ENCODE data around the gene FOXA2. TPM values are rescaled to one million over a fixed set of nuclear protein-coding genes. Genes with fewer than 3 reads are reported as not detected.
"Not testable (repeated sequence)": the region's sequence is repeated elsewhere in the genome, so short reads cannot be mapped to it uniquely, and the experiment has no call there.

Gene FOXA2
- total RNA-seq, 2 experiments from 2014 or later, result not detected

DNA sequence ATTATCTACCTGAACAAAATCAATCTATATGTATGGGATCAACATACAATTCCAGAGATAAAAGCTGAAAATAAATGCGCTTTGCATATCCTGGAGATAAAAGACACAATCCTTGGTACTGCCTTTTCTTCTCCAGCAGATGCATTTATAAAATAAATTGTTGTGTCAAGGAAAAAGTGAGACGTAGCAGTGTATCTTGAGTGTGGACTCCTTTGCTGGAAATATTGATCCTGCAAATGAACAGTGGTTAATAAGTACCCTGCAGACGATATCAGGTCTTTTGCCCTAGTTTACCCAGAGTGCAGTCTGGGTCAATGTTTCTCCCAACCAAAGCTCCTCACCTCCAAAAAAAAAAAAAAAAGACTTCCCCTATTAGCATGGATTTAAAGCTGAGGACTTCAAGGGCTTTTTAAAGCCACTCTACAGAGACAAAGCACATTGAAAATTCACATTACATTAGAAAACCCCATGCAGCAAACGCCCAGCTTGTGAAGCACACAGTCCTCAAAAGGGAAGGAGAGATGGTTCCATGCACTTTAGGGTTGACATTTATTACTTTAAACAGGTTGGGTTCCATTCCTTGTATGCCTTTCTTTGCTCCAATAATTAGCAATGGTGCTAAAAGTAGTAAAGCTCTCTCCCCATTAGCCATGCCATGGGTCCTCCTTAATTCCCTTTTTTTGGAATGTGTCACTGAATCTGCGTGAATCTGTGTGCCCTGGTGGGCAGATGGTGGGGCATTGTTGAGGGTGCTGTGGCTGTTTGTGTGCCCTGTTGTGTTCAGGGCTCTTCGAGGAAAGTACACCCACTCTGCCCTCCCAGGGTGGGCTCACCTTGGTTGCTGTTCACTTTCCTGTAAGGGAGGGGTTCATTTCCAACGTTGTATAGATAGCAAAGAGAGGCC is 21.1 kb downstream of the FOXA2 start:
- no peak for DNase-seq
- Mint-ChIP-seq H3K36me3 (no peaks in the 10 kb centered on the region), H3K4me3 (no peak overlapping the region), H3K9me3 (no peaks in the 10 kb centered on the region), H3K4me1 (no peaks in the 10 kb centered on the region), H3K27ac (no peak overlapping the region), H3K27me3 (peaks cover 90% of the 10 kb centered on the region)

- no peaks in the 10 kb centered on the region for H3K4me1 Mint-ChIP-seq
Measured at GRCh38 chr20:22562620-22563019, 21.8 kb downstream of the FOXA2 start.

GRCh38 chr20:22561965-22562577 is 22.3 kb downstream of the FOXA2 start:
- H3K4me1 Mint-ChIP-seq, result no peaks in the 10 kb centered on the region
- H3K4me3 Mint-ChIP-seq, result no peak overlapping the region
- H3K27me3 Mint-ChIP-seq, result peaks cover 90% of the 10 kb centered on the region
- no peak overlapping the region for H3K27ac Mint-ChIP-seq
- no peak for DNase-seq
- no peaks in the 10 kb centered on the region for H3K36me3 Mint-ChIP-seq
- no peaks in the 10 kb centered on the region for H3K9me3 Mint-ChIP-seq

More at GRCh38 chr20:22562620-22563019, 21.8 kb downstream of the FOXA2 start:
- Mint-ChIP-seq H3K9me3 (no peaks in the 10 kb centered on the region), H3K36me3 (no peaks in the 10 kb centered on the region), H3K4me3 (no peak overlapping the region), H3K27ac (no peak overlapping the region), H3K27me3 (peaks cover 90% of the 10 kb centered on the region)
- DNase-seq, result no peak

DNA sequence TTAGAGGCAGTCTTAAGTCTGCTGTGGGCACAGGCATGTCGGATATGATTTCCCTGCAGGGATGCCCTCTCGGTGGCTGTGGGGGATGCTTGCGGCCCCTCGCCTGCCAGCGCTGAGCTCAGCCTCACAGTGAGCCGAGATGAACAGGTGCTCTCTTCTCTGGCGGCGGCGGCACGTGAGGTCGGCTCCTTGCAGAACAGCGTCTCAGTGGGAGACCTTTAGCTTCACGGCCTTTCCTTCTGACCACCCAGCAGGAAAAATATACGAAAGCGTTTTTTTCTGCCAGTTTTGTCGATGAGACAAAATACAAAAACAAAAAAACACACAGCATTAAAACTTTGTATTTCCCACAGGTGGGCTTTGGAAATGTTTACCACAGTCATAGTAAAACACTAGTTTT is 23.6 kb downstream of the FOXA2 start:
- no peaks in the 10 kb centered on the region for H3K36me3 Mint-ChIP-seq
- no peak overlapping the region for H3K4me3 Mint-ChIP-seq
- peaks cover 86% of the 10 kb centered on the region for H3K27me3 Mint-ChIP-seq
- DNase-seq, result no peak
- no peaks in the 10 kb centered on the region for H3K9me3 Mint-ChIP-seq
- H3K4me1 Mint-ChIP-seq, result no peaks in the 10 kb centered on the region
- H3K27ac Mint-ChIP-seq, result no peak overlapping the region

DNA sequence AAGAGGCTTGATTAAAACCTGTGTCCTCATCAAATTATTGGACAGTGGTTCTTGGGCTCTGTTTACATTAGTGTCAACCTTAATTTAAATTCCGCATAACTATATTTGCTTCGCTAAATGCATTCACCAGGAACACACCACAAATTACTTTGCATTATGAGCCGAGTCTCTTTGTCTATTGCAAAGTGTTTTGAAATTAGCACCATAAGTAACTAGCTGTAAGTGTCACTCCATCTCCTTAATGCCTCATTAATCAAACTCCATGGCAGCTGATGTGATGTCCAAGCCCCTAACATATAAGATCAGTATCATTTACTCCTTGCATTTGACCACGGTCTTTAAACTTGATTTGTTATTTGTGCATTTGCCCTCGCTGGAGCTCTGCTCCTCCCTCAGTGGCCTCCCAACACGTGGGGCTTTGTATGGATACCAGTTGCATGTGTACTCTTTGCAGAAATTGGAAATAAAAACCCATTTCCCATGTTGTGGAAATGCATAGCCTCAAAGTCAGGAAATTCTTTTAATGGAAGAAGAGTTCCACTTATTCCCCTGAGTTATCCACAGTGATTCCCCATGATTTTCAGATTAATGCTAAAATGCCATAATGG is 24.6 kb downstream of the FOXA2 start:
- DNase-seq, result no peak
- H3K9me3 Mint-ChIP-seq, result peaks cover 2% of the 10 kb centered on the region
- no peaks in the 10 kb centered on the region for H3K4me1 Mint-ChIP-seq
- no peak overlapping the region for H3K27ac Mint-ChIP-seq
- no peak overlapping the region for H3K4me3 Mint-ChIP-seq
- H3K27me3 Mint-ChIP-seq, result peaks cover 79% of the 10 kb centered on the region
- H3K36me3 Mint-ChIP-seq, result no peaks in the 10 kb centered on the region

DNA sequence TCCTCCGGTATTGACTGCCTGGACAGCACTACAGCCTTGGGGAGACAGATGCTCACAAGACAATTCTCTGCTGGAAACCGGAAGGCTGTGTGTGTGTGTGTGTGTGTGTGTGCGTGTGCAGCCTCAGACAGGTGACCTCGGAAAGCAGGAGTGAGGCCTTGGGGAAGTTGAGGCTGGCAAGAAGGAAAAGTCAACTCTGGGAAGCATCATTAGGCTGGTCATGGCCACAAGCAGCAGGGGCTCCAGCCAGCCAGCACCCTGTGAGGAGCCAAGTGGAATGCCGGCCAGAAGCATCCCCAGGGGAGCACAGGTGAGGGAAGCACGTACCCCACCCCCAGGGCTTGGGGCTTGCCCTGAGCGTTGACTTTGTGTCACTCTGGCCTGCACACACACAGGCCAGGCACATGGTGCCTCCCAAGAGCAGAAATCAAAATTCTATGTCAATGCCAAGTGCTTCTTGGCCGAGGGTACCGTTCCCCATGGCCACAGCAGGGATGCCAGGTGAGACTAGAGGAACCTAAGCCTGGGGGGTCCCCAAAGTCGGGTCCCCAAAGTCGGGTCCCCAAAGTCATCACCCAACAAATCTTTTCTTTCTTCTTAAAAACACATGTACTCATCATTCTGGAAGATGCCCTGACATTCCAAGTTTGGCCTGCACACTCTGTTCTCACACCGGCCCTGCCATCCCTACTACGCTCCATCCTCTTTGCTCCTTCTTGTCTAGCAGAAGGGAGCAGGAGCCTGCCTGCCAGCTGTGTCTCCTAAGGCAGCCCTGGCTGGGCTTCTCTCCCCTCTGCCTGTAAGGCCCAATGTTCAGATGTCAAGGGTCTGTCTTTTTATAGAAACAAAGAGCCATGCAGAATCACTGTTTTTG is 26.7 kb downstream of the FOXA2 start:
- Mint-ChIP-seq H3K27me3 (peaks cover 71% of the 10 kb centered on the region), H3K9me3 (peaks cover 2% of the 10 kb centered on the region), H3K27ac (no peak overlapping the region), H3K36me3 (no peaks in the 10 kb centered on the region), H3K4me3 (no peak overlapping the region), H3K4me1 (no peaks in the 10 kb centered on the region)
- no peak for DNase-seq

- no peak overlapping the region for H3K4me3 Mint-ChIP-seq
- no peak for DNase-seq
- no peaks in the 10 kb centered on the region for H3K4me1 Mint-ChIP-seq
- peaks cover 63% of the 10 kb centered on the region for H3K27me3 Mint-ChIP-seq
- no peaks in the 10 kb centered on the region for H3K36me3 Mint-ChIP-seq
- H3K9me3 Mint-ChIP-seq, result peaks cover 2% of the 10 kb centered on the region
- no peak overlapping the region for H3K27ac Mint-ChIP-seq
Measured at GRCh38 chr20:22556565-22557056, 27.8 kb downstream of the FOXA2 start.

DNA sequence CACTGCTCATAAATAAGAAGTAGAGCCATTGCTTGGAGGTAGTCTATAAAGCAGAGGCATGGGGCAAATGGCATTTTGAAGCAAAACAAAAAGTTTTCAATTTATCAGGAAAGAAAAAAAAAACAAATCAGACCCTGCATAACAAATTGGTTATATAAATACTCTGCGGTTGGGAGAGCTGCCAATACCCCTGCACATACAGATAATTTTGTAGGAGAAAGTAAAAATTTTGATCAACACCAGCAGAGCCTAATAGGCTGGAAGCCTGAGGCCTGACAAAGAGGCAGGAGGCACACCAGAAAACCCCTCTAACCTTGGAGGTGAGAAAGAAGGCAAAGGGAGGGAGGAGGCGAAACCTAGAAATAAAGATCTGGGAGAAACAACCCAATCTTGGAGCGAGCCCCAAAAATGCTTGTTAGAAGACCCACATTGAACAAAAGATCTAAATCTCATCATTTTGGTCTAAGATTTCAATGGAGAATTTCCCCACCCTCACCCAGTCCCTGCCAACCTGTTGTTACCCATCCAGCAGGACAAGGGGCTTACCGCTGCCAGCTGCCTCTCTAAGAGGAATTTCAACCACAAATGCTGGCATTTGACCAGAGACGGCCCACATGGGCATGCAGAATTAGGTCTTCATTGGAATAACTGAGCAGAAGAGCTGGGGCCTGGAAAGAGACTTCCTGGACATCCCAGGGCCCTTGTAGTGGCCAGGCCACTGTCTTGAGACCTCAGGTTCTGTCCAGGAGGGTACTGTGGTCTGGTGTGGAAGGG is 28.4 kb downstream of the FOXA2 start:
- H3K9me3 Mint-ChIP-seq, result peaks cover 2% of the 10 kb centered on the region
- H3K27ac Mint-ChIP-seq, result no peak overlapping the region
- peaks cover 58% of the 10 kb centered on the region for H3K27me3 Mint-ChIP-seq
- DNase-seq, result no peak
- no peak overlapping the region for H3K4me3 Mint-ChIP-seq
- no peaks in the 10 kb centered on the region for H3K36me3 Mint-ChIP-seq
- no peaks in the 10 kb centered on the region for H3K4me1 Mint-ChIP-seq

GRCh38 chr20:22554391-22554790 is 30.0 kb downstream of the FOXA2 start:
- DNase-seq, result no peak
- no peak overlapping the region for H3K27ac Mint-ChIP-seq
- H3K36me3 Mint-ChIP-seq, result no peaks in the 10 kb centered on the region
- H3K4me3 Mint-ChIP-seq, result no peak overlapping the region
- H3K9me3 Mint-ChIP-seq, result peaks cover 2% of the 10 kb centered on the region
- peaks cover 45% of the 10 kb centered on the region for H3K27me3 Mint-ChIP-seq
- no peaks in the 10 kb centered on the region for H3K4me1 Mint-ChIP-seq

- H3K27me3 Mint-ChIP-seq, result peaks cover 13% of the 10 kb centered on the region
- H3K36me3 Mint-ChIP-seq, H3K4me1 Mint-ChIP-seq: not testable (repeated sequence)
Measured at GRCh38 chr20:22550514-22550913, 33.9 kb downstream of the FOXA2 start.

DNA sequence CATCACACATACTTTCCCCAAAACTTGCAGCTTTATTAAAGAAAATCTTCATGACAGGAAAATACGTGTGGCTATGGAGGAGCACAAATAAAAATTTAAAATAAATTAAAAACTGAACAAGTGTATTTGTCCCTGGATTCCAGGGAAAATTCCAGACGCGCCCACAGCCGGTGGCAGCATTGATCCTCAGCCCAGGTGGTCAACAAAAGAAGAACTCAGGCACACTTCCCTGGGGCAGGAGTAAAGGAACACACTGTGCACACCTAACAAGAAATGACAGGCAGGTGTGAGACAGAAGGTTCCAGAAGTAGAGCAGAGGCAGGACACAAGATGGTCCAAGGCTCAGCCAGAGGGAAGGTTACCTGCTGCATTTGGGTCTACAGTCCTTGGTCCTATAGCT is 36.3 kb downstream of the FOXA2 start:
- Mint-ChIP-seq H3K27ac (no peak overlapping the region), H3K27me3 (peaks cover 12% of the 10 kb centered on the region), H3K4me3 (no peak overlapping the region), H3K9me3 (no peaks in the 10 kb centered on the region), H3K4me1 (no peaks in the 10 kb centered on the region), H3K36me3 (no peaks in the 10 kb centered on the region)
- DNase-seq, result no peak

More at GRCh38 chr20:22550514-22550913, 33.9 kb downstream of the FOXA2 start:
- H3K9me3 Mint-ChIP-seq, H3K27ac Mint-ChIP-seq, H3K4me3 Mint-ChIP-seq, DNase-seq: not testable (repeated sequence)

DNA sequence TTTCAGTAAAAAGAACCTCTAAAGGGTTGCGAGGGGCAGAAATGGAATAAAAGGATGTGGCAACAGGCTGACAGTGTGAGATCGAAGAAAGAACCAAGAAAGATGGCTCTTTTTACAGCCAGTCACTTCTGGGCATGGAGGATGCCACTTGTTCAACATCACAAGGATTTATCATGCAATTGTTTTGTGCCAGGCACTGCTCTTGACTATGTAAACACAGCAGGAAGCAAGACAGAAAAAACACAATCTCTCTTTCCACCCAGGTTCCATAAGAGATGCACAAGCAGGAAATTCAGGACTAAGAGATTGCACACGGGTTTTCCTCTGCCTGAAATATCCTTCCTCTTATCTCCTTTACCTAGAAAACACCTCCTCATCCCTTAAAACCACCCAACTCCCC is 38.0 kb downstream of the FOXA2 start:
- peaks cover 10% of the 10 kb centered on the region for H3K27me3 Mint-ChIP-seq
- no peaks in the 10 kb centered on the region for H3K9me3 Mint-ChIP-seq
- no peak overlapping the region for H3K4me3 Mint-ChIP-seq
- no peaks in the 10 kb centered on the region for H3K36me3 Mint-ChIP-seq
- H3K27ac Mint-ChIP-seq, result no peak overlapping the region
- no peaks in the 10 kb centered on the region for H3K4me1 Mint-ChIP-seq
- DNase-seq, result no peak

DNA sequence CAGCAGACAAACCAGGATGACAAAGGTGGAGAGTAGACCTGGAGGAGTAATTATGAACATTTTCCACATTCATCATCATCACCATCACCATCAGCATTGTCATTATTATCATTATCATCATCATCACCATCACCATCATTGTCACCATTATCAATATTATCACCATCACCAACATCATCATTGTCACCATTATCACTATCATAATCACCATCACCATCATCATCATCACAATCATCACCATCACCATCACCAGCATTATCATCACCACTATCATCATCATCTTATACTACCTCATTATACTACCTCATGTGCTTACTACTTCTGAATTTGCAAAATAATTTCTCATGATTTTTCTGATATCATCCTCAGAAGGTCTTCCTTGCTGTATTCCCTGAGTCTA is 39.3 kb downstream of the FOXA2 start:
- Mint-ChIP-seq H3K4me3 (no peak overlapping the region), H3K27me3 (peaks cover 7% of the 10 kb centered on the region), H3K9me3 (no peaks in the 10 kb centered on the region), H3K27ac (no peak overlapping the region), H3K36me3 (no peaks in the 10 kb centered on the region), H3K4me1 (no peaks in the 10 kb centered on the region)
- DNase-seq, result no peak

DNA sequence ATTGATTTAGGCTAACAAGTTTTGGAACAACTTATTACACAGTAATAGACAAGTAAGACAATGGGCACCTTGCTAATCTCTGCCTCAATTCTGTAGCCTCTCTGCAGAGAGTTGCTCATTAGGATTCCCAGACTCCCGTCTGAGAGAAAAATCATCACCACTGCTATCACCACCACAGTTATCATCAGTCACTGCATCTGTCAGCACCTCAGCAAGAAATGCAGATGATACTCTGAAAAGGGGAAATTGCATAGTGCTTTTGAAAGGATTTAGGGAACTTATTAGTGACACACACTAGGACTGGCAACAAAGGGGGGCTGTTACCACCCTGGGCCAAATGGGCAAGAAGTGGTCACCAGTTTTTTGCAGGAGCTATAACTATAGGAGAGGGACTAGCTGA is 39.9 kb downstream of the FOXA2 start:
- H3K4me3 Mint-ChIP-seq, result no peak overlapping the region
- H3K27me3 Mint-ChIP-seq, result peaks cover 7% of the 10 kb centered on the region
- no peaks in the 10 kb centered on the region for H3K9me3 Mint-ChIP-seq
- H3K27ac Mint-ChIP-seq, result no peak overlapping the region
- no peak for DNase-seq
- no peaks in the 10 kb centered on the region for H3K4me1 Mint-ChIP-seq
- H3K36me3 Mint-ChIP-seq, result no peaks in the 10 kb centered on the region

All from activated naive CD8-positive, alpha-beta T cell treated with anti-CD3 and anti-CD28 coated beads for 36 hours (primary cell).